OCI-LY3 (cell line): ENCODE data around the gene FOXJ3.

Experiments used
- H2AFZ ChIP-seq: fragments of 200-600, 300-600 bp; shearing (Covaris generic); 2 replicates; pipeline ENCODE4 v1.6.0; 2014; ENCODE audit warnings: antibody characterized with exemption, low read depth, low read length
- H3K27ac ChIP-seq: fragments of 200-600, 300-600 bp; sonication (generic); 2 replicates; pipeline ENCODE4 v1.5.1; 2014; ENCODE audit warnings: mild to moderate bottlenecking, low read length, moderate library complexity, mixed read lengths
- H3K27me3 ChIP-seq: fragments of 200-600, 300-600 bp; sonication (generic); 2 replicates; pipeline ENCODE4 v1.6.1; 2014; ENCODE audit warnings: low read depth, low read length, mixed read lengths
- H3K36me3 ChIP-seq: fragments of 200-600, 300-600 bp; sonication (generic); replicated peaks from 2 replicates; pipeline ENCODE3; 2014; ENCODE audit warnings: low read depth, low read length, mixed read lengths
- H3K4me1 ChIP-seq: fragments of 300-600, 200-600 bp; sonication (generic); 2 replicates; pipeline ENCODE4 v1.6.1; 2014; ENCODE audit warnings: low read length, mixed read lengths
- H3K4me2 ChIP-seq: fragments of 200-600, 300-600 bp; sonication (generic); 2 replicates; pipeline ENCODE4 v1.6.1; 2014; ENCODE audit warnings: low read length, mixed read lengths
- H3K4me3 ChIP-seq: fragments of 300-600, 200-600 bp; sonication (generic); 2 replicates; pipeline ENCODE4 v1.5.1; 2014; ENCODE audit warnings: antibody characterized with exemption, mild to moderate bottlenecking, low read length, moderate library complexity
- H3K79me2 ChIP-seq: fragments of 300-600, 200-600 bp; shearing (Covaris generic); 2 replicates; pipeline ENCODE4 v1.6.1; 2014; ENCODE audit warnings: mild to moderate bottlenecking, low read length, mixed read lengths
- H3K9ac ChIP-seq: fragments of 300-600, 200-600 bp; shearing (Covaris generic); 2 replicates; pipeline ENCODE4 v1.6.0; 2014; ENCODE audit warnings: mild to moderate bottlenecking, low read length, moderate library complexity
- H3K9me3 ChIP-seq: fragments of 200-600, 300-600 bp; shearing (Covaris generic); 2 replicates; pipeline ENCODE4 v1.6.1; 2014; ENCODE audit warnings: low read length, mixed read lengths; ENCODE audit not compliant: insufficient read depth
- H4K20me1 ChIP-seq: fragments of 200-600, 300-600 bp; sonication (generic); 2 replicates; pipeline ENCODE4 v1.6.1; 2016; ENCODE audit warnings: low read length, mixed read lengths; ENCODE audit not compliant: insufficient read depth
- EZH2phosphoT487 ChIP-seq: fragments of 200-600 bp; shearing (Covaris generic); IDR thresholded peaks from 2 replicates; pipeline ENCODE4 v1.6.1; 2018; ENCODE audit warnings: antibody characterized with exemption, mixed run types, low read depth
- TF ChIP-seq, protein P1 (sequence below): fragments of 200-600, 300-600 bp; sonication (generic); IDR thresholded peaks from 2 replicates; pipeline ENCODE4 v1.5.1; 2014; ENCODE audit warnings: antibody characterized with exemption, low read length, low read depth

The FOXJ3 gene

GRCh38 chr1:42343049-42343448, 8.0 kb upstream of the FOXJ3 start:
- H3K36me3 ChIP-seq = no peaks in the 10 kb centered on the region
- no peaks in the 10 kb centered on the region for H3K27me3 ChIP-seq
- H3K9ac ChIP-seq = no peak overlapping the region
- H3K4me1 ChIP-seq = no peaks in the 10 kb centered on the region
- TF ChIP-seq, protein P1, sequence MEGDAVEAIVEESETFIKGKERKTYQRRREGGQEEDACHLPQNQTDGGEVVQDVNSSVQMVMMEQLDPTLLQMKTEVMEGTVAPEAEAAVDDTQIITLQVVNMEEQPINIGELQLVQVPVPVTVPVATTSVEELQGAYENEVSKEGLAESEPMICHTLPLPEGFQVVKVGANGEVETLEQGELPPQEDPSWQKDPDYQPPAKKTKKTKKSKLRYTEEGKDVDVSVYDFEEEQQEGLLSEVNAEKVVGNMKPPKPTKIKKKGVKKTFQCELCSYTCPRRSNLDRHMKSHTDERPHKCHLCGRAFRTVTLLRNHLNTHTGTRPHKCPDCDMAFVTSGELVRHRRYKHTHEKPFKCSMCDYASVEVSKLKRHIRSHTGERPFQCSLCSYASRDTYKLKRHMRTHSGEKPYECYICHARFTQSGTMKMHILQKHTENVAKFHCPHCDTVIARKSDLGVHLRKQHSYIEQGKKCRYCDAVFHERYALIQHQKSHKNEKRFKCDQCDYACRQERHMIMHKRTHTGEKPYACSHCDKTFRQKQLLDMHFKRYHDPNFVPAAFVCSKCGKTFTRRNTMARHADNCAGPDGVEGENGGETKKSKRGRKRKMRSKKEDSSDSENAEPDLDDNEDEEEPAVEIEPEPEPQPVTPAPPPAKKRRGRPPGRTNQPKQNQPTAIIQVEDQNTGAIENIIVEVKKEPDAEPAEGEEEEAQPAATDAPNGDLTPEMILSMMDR = no peak
- TF ChIP-seq EZH2phosphoT487 = no peak
- no peaks in the 10 kb centered on the region for H3K9me3 ChIP-seq
- H3K4me2 ChIP-seq = no peak overlapping the region
- H4K20me1 ChIP-seq = no peaks in the 10 kb centered on the region
- H2AFZ ChIP-seq = no peak overlapping the region
- no peak overlapping the region for H3K27ac ChIP-seq
- no peaks in the 10 kb centered on the region for H3K79me2 ChIP-seq
- no peak overlapping the region for H3K4me3 ChIP-seq

DNA sequence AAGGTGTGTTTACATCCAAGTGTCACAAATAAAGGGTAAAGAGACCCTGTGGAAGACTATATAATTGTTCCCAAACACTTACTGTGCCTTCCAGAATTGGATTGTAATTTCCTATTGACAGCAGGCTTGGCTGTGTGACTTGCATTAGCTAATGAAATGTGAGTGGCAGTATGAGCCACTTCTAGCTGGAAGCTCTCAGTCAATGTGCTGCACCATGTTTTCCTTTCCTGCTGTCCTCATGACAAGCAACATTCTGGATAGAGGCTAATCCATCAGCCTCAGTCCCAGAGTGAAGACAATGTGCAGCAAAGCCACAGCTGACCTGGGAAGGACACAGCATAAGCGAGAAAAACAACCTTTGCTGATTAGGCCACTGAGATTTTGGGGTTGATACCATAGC, 5.9 kb upstream of the FOXJ3 start:
- TF ChIP-seq, protein P1 = no peak
- TF ChIP-seq EZH2phosphoT487 = no peak
- Histone ChIP-seq H3K4me2 (no peak overlapping the region), H3K27ac (no peak overlapping the region), H4K20me1 (no peaks in the 10 kb centered on the region), H3K36me3 (no peaks in the 10 kb centered on the region), H3K79me2 (peaks cover 4% of the 10 kb centered on the region), H3K27me3 (no peaks in the 10 kb centered on the region), H3K4me1 (peaks cover 4% of the 10 kb centered on the region), H2AFZ (no peak overlapping the region), H3K4me3 (no peak overlapping the region), H3K9ac (no peak overlapping the region), H3K9me3 (no peaks in the 10 kb centered on the region)

GRCh38 chr1:42340093-42340492, 5.1 kb upstream of the FOXJ3 start:
- Histone ChIP-seq H4K20me1 (no peaks in the 10 kb centered on the region), H3K27ac (no peak overlapping the region), H3K4me2 (no peak overlapping the region), H3K4me1 (peaks cover 6% of the 10 kb centered on the region), H3K4me3 (no peak overlapping the region), H3K9ac (no peak overlapping the region), H3K79me2 (peaks cover 11% of the 10 kb centered on the region), H2AFZ (no peak overlapping the region), H3K9me3 (no peaks in the 10 kb centered on the region), H3K36me3 (no peaks in the 10 kb centered on the region), H3K27me3 (no peaks in the 10 kb centered on the region)
- TF ChIP-seq, protein P1 = no peak
- TF ChIP-seq EZH2phosphoT487 = no peak

DNA sequence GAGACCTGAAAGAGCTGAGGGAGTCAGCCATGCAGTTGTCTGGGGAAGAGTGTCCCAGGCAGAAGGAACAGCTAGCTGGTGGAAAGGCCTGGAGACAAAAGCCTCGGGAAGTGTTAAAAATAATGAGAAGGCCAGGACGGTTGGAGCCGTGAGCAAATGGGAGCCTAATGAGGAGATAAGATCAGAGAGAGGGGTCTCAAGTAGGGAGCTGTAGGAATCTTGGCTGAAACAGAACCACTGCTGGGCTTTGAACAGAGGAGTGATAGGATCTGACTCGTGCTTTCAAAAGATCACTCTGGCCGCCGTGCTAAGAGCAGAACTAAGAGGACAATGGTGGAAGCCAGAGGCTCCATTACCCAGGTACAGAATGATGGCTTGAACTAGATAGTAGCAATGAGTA, 1.9 kb upstream of the FOXJ3 start:
- peaks cover 17% of the 10 kb centered on the region for H4K20me1 ChIP-seq
- peaks cover 41% of the 10 kb centered on the region for H3K79me2 ChIP-seq
- no peak overlapping the region for H3K27ac ChIP-seq
- H3K36me3 ChIP-seq = no peaks in the 10 kb centered on the region
- no peak overlapping the region for H3K9ac ChIP-seq
- no peaks in the 10 kb centered on the region for H3K9me3 ChIP-seq
- no peak overlapping the region for H2AFZ ChIP-seq
- H3K4me2 ChIP-seq = no peak overlapping the region
- H3K27me3 ChIP-seq = no peaks in the 10 kb centered on the region
- TF ChIP-seq, protein P1 = no peak
- no peak for TF ChIP-seq EZH2phosphoT487
- peaks cover 14% of the 10 kb centered on the region for H3K4me1 ChIP-seq
- H3K4me3 ChIP-seq = no peak overlapping the region
